ENCODE measurements around the gene GGT5.
"Not testable (repeated sequence)": the region's sequence is repeated elsewhere in the genome, so short reads cannot be mapped to it uniquely, and the experiment has no call there.

GRCh38 chr22:24253126-24253525 lies 8.2 kb upstream of the GGT5 start:
- TF ChIP-seq CTCF, POLR2A (IDR thresholded peaks at IDR 0.05): not testable (repeated sequence)

Measured in right lobe of liver (tissue), 4 donors.